Tibial nerve (tissue), 4 donors: Measurements from ENCODE around the gene ZC4H2.

Experiments
- CTCF ChIP-seq, 5 experiments: fragments of 200-600 bp in 3 of 5; fragments of 450-650 bp in 2 of 5; sonication (generic) in 3 of 5; IDR thresholded peaks; one replicate each; pipeline ENCODE4 v1.5.1; 2016 to 2019; ENCODE audit warnings: antibody characterized with exemption in 5 of 5, mild to moderate bottlenecking in 3 of 5, moderate library complexity in 2 of 5
- EP300 ChIP-seq, 2 donors: sonication (generic); formaldehyde crosslinking; IDR thresholded peaks; one replicate each; pipeline ENCODE4 v1.6.1; 2017; ENCODE audit warnings: antibody characterized with exemption in 2 of 2, mild to moderate bottlenecking in 1 of 2

GRCh38 chrX:64975491-64975890 is 759 bp downstream of the ZC4H2 start:
- TF ChIP-seq CTCF (IDR thresholded peaks at IDR 0.05) (no peak), EP300 (IDR thresholded peaks at IDR 0.05) (no peak)
